ENCODE results near the gene SESTD1. TPM values are rescaled to one million over a fixed set of nuclear protein-coding genes. Genes with fewer than 3 reads are reported as not detected.

Gene SESTD1
- total RNA-seq, 1 donor from 2014 or later: 15.4 TPM

DNA sequence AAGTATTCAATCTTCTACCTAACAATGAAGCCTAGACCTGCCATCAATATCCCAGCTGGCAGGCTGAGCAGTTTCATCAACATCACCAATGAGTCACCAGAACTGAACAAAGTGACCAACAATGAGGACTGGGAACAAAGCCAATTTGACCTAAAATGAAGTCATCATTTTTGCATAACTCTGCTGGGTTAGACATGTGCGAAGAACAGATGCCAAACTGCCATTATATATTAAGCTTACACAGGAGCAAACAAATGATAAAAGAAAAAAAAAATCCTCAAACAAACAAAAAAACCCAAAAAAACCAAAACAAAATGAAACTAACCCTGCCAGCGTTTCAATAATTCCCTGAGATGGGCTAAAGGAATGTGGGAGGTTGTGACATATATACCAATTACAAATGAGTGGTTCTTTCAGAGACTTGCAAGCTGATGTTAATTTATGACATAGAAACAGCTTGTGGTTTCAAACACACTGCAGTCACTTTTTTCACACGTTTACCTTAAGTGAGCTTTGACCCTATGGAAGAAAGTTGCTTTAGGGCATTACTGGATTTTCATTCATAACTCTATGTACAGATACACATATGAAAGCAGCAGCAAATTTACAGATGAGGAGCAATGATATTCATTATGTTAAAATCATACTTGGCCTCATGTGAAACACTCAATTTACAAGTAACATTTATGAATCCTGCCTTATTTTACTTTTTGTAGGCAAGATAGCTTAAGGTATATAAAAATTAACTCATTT lies 157.8 kb downstream of the SESTD1 start:
- Histone ChIP-seq H3K27ac (peak overlapping the region; percentile 26 to 61), H3K9me3 (no peaks in the 10 kb centered on the region), H3K4me3 (no peak overlapping the region), H3K36me3 (peaks cover 26 to 43% of the 10 kb centered on the region in 2 donors), H3K4me1 (peaks cover 3 to 16% of the 10 kb centered on the region in 2 donors), H3K27me3 (no peaks in the 10 kb centered on the region)
- TF ChIP-seq, protein P1, sequence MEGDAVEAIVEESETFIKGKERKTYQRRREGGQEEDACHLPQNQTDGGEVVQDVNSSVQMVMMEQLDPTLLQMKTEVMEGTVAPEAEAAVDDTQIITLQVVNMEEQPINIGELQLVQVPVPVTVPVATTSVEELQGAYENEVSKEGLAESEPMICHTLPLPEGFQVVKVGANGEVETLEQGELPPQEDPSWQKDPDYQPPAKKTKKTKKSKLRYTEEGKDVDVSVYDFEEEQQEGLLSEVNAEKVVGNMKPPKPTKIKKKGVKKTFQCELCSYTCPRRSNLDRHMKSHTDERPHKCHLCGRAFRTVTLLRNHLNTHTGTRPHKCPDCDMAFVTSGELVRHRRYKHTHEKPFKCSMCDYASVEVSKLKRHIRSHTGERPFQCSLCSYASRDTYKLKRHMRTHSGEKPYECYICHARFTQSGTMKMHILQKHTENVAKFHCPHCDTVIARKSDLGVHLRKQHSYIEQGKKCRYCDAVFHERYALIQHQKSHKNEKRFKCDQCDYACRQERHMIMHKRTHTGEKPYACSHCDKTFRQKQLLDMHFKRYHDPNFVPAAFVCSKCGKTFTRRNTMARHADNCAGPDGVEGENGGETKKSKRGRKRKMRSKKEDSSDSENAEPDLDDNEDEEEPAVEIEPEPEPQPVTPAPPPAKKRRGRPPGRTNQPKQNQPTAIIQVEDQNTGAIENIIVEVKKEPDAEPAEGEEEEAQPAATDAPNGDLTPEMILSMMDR (IDR thresholded peaks at IDR 0.05): no peak
- DNase-seq (ENCODE audit: low spot score in 2 of 2): peak; percentile 31 to 78
- intact Hi-C loops (cut with DNase I): loop anchor here (10.0 kb wide), 1 partner anchor 192 kb away; no protein-coding TSS in a partner anchor

- H3K4me3 ChIP-seq: no peak overlapping the region
- H3K9me3 ChIP-seq: no peaks in the 10 kb centered on the region
- peaks cover 20 to 38% of the 10 kb centered on the region in 2 donors for H3K36me3 ChIP-seq
- H3K27me3 ChIP-seq: no peaks in the 10 kb centered on the region
- intact Hi-C loops (cut with DNase I): loop anchor here (10.0 kb wide), 1 partner anchor 192 kb away; no protein-coding TSS in a partner anchor
- no peak for DNase-seq (ENCODE audit: low spot score in 2 of 2)
- peaks cover 3 to 16% of the 10 kb centered on the region in 2 donors for H3K4me1 ChIP-seq
- TF ChIP-seq, protein P1 (IDR thresholded peaks at IDR 0.05): no peak
- peak overlapping the region; percentile 14 to 61 for H3K27ac ChIP-seq
These were observed 158.3 kb downstream of the SESTD1 start for GRCh38 chr2:179106342-179106675.

DNA sequence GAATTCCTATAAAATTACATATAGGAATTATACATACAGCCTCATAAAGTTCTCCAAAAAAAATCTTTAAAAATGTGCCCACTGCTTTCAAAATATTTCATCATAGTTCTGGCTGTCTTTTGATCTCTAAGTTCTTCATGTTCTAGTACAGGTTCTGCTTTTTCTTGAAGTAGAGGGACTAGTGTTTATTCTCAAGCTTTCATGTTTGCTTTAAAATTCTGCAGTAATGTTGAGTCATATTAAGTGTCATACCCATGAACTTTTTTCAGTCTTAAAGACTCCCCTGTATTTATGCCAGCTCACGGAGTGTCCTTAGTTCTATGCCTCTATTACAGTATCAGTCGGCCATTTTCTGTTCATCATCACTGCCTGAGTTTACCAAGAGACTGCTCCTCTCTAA lies 159.9 kb downstream of the SESTD1 start:
- TF ChIP-seq, protein P1 (IDR thresholded peaks at IDR 0.05): no peak
- no peaks in the 10 kb centered on the region for H3K27me3 ChIP-seq
- DNase-seq (ENCODE audit: low spot score in 2 of 2): no peak
- H3K4me1 ChIP-seq: peaks cover 3 to 16% of the 10 kb centered on the region in 2 donors
- H3K4me3 ChIP-seq: no peak overlapping the region
- intact Hi-C loops (cut with DNase I): loop anchor here (10.0 kb wide), 1 partner anchor 190 kb away; no protein-coding TSS in a partner anchor
- peaks cover 11 to 22% of the 10 kb centered on the region in 2 donors for H3K36me3 ChIP-seq
- H3K27ac ChIP-seq: peak overlapping the region; percentile 31 to 61
- no peaks in the 10 kb centered on the region for H3K9me3 ChIP-seq

DNA sequence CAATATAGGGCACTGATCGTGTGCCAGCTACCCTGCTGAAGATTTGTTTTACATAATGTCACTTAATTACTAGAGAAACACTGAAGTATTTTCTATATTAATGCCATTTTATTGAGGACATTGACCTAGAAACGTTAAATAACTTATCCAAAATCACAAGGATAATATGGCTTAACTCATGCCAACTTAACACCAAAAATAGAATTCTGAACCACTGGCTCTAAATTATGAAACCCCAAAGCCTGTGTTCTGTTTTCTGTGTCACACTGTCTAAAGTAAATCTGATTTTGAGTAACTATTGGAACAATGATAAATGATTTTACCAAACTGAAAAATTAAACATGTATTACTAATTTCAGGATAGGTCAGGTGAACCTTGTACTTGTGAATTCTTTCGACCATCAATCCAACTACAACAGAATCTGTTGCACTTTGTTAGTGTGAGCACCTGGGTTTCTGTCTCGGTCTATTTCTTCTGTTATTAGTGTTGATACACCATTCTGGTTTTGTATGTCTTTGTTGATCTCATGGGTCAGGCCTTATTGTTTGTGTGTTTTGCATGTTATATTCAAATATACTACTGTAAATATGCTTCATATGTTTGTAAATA lies 166.4 kb downstream of the SESTD1 start:
- intact Hi-C loops (cut with DNase I): no loop called here
- peaks cover 0 to 6% of the 10 kb centered on the region in 2 donors for H3K9me3 ChIP-seq
- no peaks in the 10 kb centered on the region for H3K4me1 ChIP-seq
- no peak for DNase-seq (ENCODE audit: low spot score in 2 of 2)
- TF ChIP-seq, protein P1 (IDR thresholded peaks at IDR 0.05): no peak
- H3K36me3 ChIP-seq: no peaks in the 10 kb centered on the region
- H3K4me3 ChIP-seq: no peak overlapping the region
- H3K27me3 ChIP-seq: no peaks in the 10 kb centered on the region
- H3K27ac ChIP-seq: no peak overlapping the region

DNA sequence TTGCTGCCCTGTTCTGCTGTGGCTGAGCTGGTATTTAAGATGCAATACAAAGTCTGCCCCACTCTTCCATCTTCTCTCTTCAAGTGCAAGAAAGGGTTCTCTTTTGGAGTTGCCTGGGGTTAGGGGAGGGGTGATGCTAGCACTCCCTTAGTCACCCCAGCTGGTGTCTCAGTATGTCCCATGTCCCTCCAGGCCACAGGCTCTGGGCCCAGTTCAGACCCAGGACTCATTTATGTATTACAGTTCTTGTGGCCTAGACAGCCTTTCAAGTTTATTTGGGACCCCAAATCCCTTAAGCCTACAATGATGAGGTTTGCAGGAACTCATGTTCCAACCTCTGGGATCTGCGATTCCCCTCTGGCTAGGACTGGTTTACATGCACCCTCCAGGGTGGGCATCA lies 167.5 kb downstream of the SESTD1 start:
- no peak overlapping the region for H3K27ac ChIP-seq
- no peaks in the 10 kb centered on the region for H3K4me1 ChIP-seq
- H3K27me3 ChIP-seq: no peaks in the 10 kb centered on the region
- peaks cover 0 to 6% of the 10 kb centered on the region in 2 donors for H3K9me3 ChIP-seq
- H3K36me3 ChIP-seq: no peaks in the 10 kb centered on the region
- DNase-seq (ENCODE audit: low spot score in 2 of 2): no peak
- TF ChIP-seq, protein P1 (IDR thresholded peaks at IDR 0.05): no peak
- intact Hi-C loops (cut with DNase I): no loop called here
- H3K4me3 ChIP-seq: no peak overlapping the region
